ENCODE results near the gene FBP1.

DNA sequence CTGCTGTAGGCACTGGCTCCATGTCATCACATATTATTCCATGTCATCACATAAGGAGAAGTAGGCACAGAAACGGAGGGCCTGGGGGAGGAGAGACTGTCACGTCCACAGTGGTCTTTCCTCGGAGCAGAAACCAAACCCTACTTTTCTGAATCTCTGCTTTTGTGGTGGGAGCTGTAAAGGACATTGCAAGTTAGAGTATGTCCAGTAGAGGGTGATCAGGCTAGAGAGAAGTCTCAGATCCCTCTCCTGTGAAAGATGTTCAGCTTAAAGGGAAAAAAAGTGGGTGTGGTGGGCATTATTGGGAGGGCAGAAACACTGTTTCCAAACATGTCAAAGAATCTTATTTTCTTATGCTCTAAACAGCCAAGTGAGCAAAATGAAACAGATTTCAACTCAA, 26.3 kb downstream of the FBP1 start:
- TF ChIP-seq, protein P1, sequence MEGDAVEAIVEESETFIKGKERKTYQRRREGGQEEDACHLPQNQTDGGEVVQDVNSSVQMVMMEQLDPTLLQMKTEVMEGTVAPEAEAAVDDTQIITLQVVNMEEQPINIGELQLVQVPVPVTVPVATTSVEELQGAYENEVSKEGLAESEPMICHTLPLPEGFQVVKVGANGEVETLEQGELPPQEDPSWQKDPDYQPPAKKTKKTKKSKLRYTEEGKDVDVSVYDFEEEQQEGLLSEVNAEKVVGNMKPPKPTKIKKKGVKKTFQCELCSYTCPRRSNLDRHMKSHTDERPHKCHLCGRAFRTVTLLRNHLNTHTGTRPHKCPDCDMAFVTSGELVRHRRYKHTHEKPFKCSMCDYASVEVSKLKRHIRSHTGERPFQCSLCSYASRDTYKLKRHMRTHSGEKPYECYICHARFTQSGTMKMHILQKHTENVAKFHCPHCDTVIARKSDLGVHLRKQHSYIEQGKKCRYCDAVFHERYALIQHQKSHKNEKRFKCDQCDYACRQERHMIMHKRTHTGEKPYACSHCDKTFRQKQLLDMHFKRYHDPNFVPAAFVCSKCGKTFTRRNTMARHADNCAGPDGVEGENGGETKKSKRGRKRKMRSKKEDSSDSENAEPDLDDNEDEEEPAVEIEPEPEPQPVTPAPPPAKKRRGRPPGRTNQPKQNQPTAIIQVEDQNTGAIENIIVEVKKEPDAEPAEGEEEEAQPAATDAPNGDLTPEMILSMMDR (conservative IDR thresholded peaks at IDR 0.05; ENCODE audit: low read length): 0 out of 2 replicates have a peak, but pooled peaks have one; percentile 29
- TF ChIP-seq EZH2phosphoT487 (IDR thresholded peaks at IDR 0.05; ENCODE audit: borderline replicate concordance): no peak

All from Loucy (cell line).